ENCODE measurements around the gene RNF103.
"Not testable (repeated sequence)": the region's sequence is repeated elsewhere in the genome, so short reads cannot be mapped to it uniquely, and the experiment has no call there.

The RNF103 gene

GRCh38 chr2:86593266-86593665 is 30.4 kb downstream of the RNF103 start:
- TF ChIP-seq, protein P1, sequence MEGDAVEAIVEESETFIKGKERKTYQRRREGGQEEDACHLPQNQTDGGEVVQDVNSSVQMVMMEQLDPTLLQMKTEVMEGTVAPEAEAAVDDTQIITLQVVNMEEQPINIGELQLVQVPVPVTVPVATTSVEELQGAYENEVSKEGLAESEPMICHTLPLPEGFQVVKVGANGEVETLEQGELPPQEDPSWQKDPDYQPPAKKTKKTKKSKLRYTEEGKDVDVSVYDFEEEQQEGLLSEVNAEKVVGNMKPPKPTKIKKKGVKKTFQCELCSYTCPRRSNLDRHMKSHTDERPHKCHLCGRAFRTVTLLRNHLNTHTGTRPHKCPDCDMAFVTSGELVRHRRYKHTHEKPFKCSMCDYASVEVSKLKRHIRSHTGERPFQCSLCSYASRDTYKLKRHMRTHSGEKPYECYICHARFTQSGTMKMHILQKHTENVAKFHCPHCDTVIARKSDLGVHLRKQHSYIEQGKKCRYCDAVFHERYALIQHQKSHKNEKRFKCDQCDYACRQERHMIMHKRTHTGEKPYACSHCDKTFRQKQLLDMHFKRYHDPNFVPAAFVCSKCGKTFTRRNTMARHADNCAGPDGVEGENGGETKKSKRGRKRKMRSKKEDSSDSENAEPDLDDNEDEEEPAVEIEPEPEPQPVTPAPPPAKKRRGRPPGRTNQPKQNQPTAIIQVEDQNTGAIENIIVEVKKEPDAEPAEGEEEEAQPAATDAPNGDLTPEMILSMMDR (conservative IDR thresholded peaks at IDR 0.05; ENCODE audit: low read length): no peak
- DNase-seq (ENCODE audit: low read depth): no peak
- no peak overlapping the region for H3K4me3 ChIP-seq (ENCODE audit: low read length)

- TF ChIP-seq, protein P1 (conservative IDR thresholded peaks at IDR 0.05; ENCODE audit: low read length): no peak
- H3K4me3 ChIP-seq (ENCODE audit: low read length): no peak overlapping the region
- no peak for DNase-seq (ENCODE audit: low read depth)
These were observed 31.0 kb downstream of the RNF103 start for GRCh38 chr2:86592547-86593230.

DNA sequence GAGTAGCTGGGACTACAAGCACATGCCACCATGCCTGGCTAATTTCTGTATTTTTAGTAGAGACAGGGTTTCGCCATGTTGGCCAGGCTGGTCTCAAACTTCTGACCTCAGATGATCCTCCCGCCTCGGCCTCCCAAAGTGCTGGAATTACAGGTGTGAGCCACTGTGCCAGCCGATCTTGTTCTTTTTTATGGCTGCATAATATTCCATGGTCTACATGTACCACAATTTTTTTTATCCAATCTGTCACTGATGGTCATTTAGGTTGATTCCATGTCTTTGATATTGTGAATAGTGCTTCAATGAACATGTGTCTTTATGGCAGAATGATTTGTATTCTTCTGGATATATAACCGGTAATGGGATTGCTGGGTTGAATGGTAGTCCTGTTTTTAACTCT is 34.0 kb downstream of the RNF103 start:
- not testable (repeated sequence) for H3K4me3 ChIP-seq (ENCODE audit: low read length); DNase-seq (ENCODE audit: low read depth)

DNA sequence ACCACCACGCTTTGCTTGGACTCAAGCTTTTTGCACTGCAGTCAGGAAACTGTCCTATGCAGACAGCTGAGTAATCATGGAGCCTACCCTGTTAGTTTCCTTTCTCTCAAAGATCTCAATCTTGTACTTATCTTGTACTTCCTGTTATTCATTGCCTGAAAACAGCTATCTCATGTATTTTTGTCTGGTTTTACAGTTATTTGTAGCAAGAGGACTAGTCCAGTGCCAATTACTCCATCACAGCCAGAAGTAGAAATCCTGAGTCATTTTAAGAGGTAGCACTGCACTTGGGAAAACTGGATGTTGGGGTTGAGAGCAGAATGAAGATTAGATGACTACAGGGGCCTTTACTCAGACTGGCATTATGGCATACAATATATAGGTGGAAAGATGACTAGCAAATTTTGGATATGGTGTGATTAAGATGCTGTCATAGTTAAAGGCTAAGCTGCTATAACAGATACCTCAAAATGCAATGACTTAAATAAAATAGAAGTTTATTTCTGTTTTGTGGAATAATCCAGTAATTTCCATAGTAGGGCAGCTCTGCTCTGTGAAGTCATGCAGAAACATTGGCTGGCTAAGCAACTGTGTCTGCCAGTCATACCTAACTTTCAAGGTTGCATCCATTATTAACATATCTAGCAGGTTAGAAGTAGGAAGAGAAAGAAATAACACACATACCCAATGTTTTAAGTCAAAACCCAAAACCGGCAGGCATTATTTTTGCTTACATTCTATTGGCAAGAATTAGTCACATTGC is 39.3 kb downstream of the RNF103 start:
- no peak overlapping the region for H3K4me3 ChIP-seq (ENCODE audit: low read length)
- DNase-seq (ENCODE audit: low read depth): no peak
- TF ChIP-seq, protein P1 (conservative IDR thresholded peaks at IDR 0.05; ENCODE audit: low read length): no peak

DNA sequence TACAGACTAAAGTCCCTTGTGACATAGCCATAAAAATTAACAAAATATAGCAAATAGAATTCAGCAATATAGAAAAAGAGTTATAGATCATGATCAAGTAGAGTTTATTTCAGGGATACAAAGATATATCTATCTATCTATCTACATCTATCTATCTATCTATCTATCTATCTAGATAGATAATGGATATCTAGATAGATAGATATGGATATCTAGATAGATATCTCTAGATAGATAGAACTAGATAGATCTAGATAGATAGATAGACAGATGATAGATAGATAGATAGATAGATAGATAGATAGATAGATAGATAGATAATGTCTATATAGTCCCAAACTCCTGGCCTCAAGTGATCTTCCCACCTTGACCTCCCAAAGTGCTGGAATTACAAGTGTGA is 43.1 kb downstream of the RNF103 start:
- TF ChIP-seq, protein P1 (conservative IDR thresholded peaks at IDR 0.05; ENCODE audit: low read length): no peak
- no peak for DNase-seq (ENCODE audit: low read depth)
- H3K4me3 ChIP-seq (ENCODE audit: low read length): no peak overlapping the region

- H3K4me3 ChIP-seq (ENCODE audit: low read length): no peak overlapping the region
- TF ChIP-seq, protein P1 (conservative IDR thresholded peaks at IDR 0.05; ENCODE audit: low read length): no peak
- DNase-seq (ENCODE audit: low read depth): no peak
These were observed 45.7 kb downstream of the RNF103 start for GRCh38 chr2:86577817-86578456.

DNA sequence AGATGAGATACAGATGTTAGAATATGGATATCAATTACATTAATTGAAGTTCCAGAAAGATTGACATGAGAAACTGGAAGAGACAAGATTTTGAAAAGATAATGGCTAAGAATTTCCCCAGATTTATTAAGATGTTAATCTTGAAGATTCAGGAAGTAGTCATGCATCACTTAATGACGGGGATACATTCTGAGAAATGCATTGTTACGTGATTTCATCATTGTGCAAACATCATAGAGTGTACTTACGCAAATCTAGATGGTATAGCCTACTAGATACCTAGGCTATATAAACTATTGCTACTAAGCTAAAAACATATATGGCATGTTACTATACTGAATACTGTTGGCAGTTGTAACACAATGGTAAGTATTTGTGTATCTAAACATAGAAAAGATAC is 53.6 kb downstream of the RNF103 start:
- DNase-seq (ENCODE audit: low read depth): no peak
- H3K4me3 ChIP-seq (ENCODE audit: low read length): no peak overlapping the region
- TF ChIP-seq, protein P1 (conservative IDR thresholded peaks at IDR 0.05; ENCODE audit: low read length): no peak

Data from AG10803 (cell line).